ENCODE measurements around the gene PITPNM1. TPM values are rescaled to one million over a fixed set of nuclear protein-coding genes. Genes with fewer than 3 reads are reported as not detected.
"Not testable (repeated sequence)": the region's sequence is repeated elsewhere in the genome, so short reads cannot be mapped to it uniquely, and the experiment has no call there.

PITPNM1 gene
- total RNA-seq, 2 experiments from 2014 or later, result 139 to 143 TPM

DNA sequence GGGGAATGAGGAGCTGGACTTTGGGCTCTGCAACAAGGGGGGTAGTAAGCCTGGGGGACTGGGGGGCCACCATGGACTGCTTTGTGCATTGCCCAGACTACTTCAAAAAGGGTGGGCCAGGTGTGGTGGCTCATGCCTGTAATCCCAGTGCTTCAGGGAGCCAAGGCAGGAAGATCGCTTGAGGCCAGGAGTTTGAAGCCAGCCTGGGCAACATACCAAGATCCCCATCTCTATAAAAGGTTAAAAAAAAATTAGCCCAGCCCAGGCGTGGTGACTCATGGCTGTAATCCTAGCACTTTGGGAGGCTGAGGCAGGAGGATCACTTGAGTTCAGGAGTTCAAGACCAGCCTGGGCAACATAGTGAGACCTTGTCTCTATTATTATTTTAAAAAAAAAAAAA lies 39.6 kb downstream of the PITPNM1 start:
- intact Hi-C loops (cut with micrococcal nuclease), result loop anchor here (2.0 to 5.0 kb wide), 2 partner anchors 19 to 38 kb away; partner anchors contain the start of gene RPS6KB2
- Mint-ChIP-seq H3K4me3 (peak overlapping the region; percentile 89), H3K27ac (peak overlapping the region; percentile 93), H3K4me1 (ENCODE audit: low read depth) (peaks cover 32% of the 10 kb centered on the region)
- not testable (repeated sequence) for DNase-seq, H3K36me3 Mint-ChIP-seq, H3K9me3 Mint-ChIP-seq, H3K27me3 Mint-ChIP-seq
- ChIA-PET POLR2A (interaction anchor here (0.5 to 2.0 kb wide), 9 partner anchors 10 to 113 kb away, joined by 3 to 10 read pairs (median 3); partner anchors contain the start of genes PITPNM1, POLD4, PTPRCAP and RPS6KB2), CTCF (interaction anchor here (0.6 to 1.3 kb wide), 5 partner anchors 21 to 148 kb away, joined by 3 to 5 read pairs (median 3); partner anchors contain the start of gene PTPRCAP)

DNA sequence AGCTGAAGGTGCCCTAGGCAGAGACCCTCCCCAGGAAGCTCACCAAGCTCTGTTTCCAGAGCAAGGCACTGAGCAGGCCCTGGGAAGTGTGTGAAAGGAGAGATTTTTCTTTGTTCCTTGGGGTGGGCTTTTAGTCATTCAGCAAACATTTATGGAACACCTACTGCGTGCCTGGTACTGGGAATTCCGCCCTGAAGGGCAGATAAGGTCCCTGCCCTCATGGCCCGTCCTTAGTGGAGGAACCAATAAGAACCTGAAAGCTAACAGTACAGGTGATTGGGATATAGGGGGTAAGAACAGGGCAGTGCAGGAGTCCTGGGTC lies 40.0 kb downstream of the PITPNM1 start:
- Mint-ChIP-seq H3K27ac (peak overlapping the region; percentile 93), H3K4me3 (peak overlapping the region; percentile 89), H3K4me1 (ENCODE audit: low read depth) (peaks cover 32% of the 10 kb centered on the region), H3K27me3 (no peaks in the 10 kb centered on the region), H3K36me3 (peaks cover 5% of the 10 kb centered on the region), H3K9me3 (no peaks in the 10 kb centered on the region)
- CTCF ChIA-PET, result interaction anchor here (0.6 to 1.3 kb wide), 5 partner anchors 20 to 148 kb away, joined by 3 to 5 read pairs (median 3); partner anchors contain the start of gene PTPRCAP
- POLR2A ChIA-PET, result interaction anchor here (0.9 to 2.0 kb wide), 7 partner anchors 13 to 113 kb away, joined by 3 to 10 read pairs (median 3); partner anchors contain the start of genes PITPNM1, POLD4, PTPRCAP and RPS6KB2
- intact Hi-C loops (cut with micrococcal nuclease), result loop anchor here (2.0 to 5.0 kb wide), 2 partner anchors 18 to 38 kb away; partner anchors contain the start of gene RPS6KB2
- DNase-seq, result no peak

GRCh38 chr11:67464411-67465188 lies 40.6 kb downstream of the PITPNM1 start:
- ChIA-PET CTCF (interaction anchor here (0.9 to 1.3 kb wide), 3 partner anchors 27 to 62 kb away, joined by 3 read pairs; partner anchors contain the start of gene PTPRCAP), POLR2A (interaction anchor here (0.5 to 2.0 kb wide), 8 partner anchors 10 to 112 kb away, joined by 3 to 10 read pairs (median 3); partner anchors contain the start of genes PITPNM1, POLD4, PTPRCAP and RPS6KB2)
- peak; percentile 96 for DNase-seq
- intact Hi-C loops (cut with micrococcal nuclease), result loop anchor here (1.0 to 5.0 kb wide), 4 partner anchors 18 to 44 kb away; partner anchors contain the start of genes CDK2AP2 and RPS6KB2
- H3K27me3 Mint-ChIP-seq, result no peaks in the 10 kb centered on the region
- H3K4me3 Mint-ChIP-seq, result peak overlapping the region; percentile 89
- peaks cover 34% of the 10 kb centered on the region for H3K4me1 Mint-ChIP-seq (ENCODE audit: low read depth)
- H3K36me3 Mint-ChIP-seq, result peaks cover 5% of the 10 kb centered on the region
- no peaks in the 10 kb centered on the region for H3K9me3 Mint-ChIP-seq
- H3K27ac Mint-ChIP-seq, result peak overlapping the region; percentile 93

DNA sequence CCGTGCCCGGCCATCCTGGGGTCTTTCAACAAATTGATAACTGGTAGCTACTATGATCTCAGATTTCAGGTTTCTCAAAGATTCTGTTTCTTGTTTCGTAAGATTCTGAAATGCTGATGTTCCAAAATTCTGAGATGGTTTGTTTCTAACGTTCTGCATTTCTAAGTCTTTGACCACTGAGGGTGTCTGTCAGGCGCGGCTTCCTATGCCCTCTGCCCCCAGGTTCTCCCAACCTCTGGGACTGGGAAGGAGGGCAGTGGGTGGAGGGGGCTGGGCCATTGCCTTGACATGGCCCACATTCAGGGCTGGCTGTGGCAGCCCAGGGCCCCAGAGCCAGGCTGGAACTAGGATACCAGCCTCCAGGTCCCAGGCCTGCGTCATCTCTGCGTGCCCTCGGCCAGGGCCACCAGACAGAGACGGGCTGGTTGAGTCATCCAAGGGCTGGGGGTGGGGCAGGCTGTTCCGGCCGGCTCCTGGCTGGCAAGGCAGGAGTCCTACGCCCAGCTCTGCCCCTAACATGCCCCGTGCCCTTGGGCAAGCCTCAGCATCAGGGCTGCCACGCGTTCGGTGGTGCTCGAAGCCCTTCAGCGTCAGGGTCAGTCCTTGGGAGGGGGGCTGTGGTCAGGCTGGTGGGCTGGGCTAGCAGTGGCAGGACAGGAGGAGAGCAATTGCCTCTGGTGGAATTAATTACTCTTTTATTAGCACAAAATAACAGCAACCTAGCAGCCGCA lies 41.3 kb downstream of the PITPNM1 start:
- POLR2A ChIA-PET, result no interaction called here
- intact Hi-C loops (cut with micrococcal nuclease), result loop anchor here (1.0 to 2.0 kb wide), 3 partner anchors 17 to 44 kb away; partner anchors contain the start of gene CDK2AP2
- H3K27ac Mint-ChIP-seq, result peak overlapping the region; percentile 93
- CTCF ChIA-PET, result no interaction called here
- H3K36me3 Mint-ChIP-seq, result peaks cover 5% of the 10 kb centered on the region
- H3K9me3 Mint-ChIP-seq, result no peaks in the 10 kb centered on the region
- H3K4me3 Mint-ChIP-seq, result peak overlapping the region; percentile 48
- H3K4me1 Mint-ChIP-seq (ENCODE audit: low read depth), result peaks cover 30% of the 10 kb centered on the region
- no peaks in the 10 kb centered on the region for H3K27me3 Mint-ChIP-seq
- DNase-seq, result no peak

- CTCF ChIA-PET, result no interaction called here
- intact Hi-C loops (cut with micrococcal nuclease), result no loop called here
- H3K27ac Mint-ChIP-seq, result no peak overlapping the region
- no peaks in the 10 kb centered on the region for H3K27me3 Mint-ChIP-seq
- no peak for DNase-seq
- no peaks in the 10 kb centered on the region for H3K9me3 Mint-ChIP-seq
- peaks cover 27% of the 10 kb centered on the region for H3K4me1 Mint-ChIP-seq (ENCODE audit: low read depth)
- POLR2A ChIA-PET, result no interaction called here
- no peak overlapping the region for H3K4me3 Mint-ChIP-seq
- H3K36me3 Mint-ChIP-seq, result peaks cover 5% of the 10 kb centered on the region
Measured at GRCh38 chr11:67463186-67463585, 42.0 kb downstream of the PITPNM1 start.

DNA sequence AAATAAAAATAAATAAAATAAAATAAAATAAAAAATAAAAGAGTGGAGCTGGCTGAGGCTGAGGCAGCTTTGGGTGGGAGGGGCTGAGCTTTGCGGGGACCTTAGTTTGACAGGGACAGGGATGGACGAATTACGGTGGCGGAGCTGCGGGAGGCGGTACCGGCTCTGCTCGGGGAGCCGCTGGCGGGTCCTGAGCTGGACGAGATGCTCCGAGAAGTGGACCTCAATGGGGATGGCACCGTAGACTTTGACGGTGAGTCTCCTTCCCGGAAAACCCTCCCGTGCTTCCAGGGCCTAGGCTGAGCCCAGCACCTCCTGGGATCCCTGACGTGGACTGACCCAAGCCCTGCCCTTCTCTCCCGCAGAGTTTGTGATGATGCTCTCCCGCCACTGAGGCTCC lies 46.9 kb downstream of the PITPNM1 start:
- Mint-ChIP-seq H3K4me1 (ENCODE audit: low read depth) (peaks cover 3% of the 10 kb centered on the region), H3K27me3 (no peaks in the 10 kb centered on the region), H3K9me3 (no peaks in the 10 kb centered on the region), H3K36me3 (no peaks in the 10 kb centered on the region), H3K27ac (no peak overlapping the region), H3K4me3 (no peak overlapping the region)
- no peak for DNase-seq
- POLR2A ChIA-PET, result interaction anchor here (1.4 kb wide), 1 partner anchor 17 kb away, joined by 3 read pairs; no protein-coding TSS in a partner anchor
- intact Hi-C loops (cut with micrococcal nuclease), result no loop called here
- CTCF ChIA-PET, result interaction anchor here (1.0 kb wide), 1 partner anchor 101 kb away, joined by 3 read pairs; no protein-coding TSS in a partner anchor

GRCh38 chr11:67457453-67457852 lies 47.7 kb downstream of the PITPNM1 start:
- intact Hi-C loops (cut with micrococcal nuclease), result no loop called here
- ChIA-PET POLR2A (interaction anchor here (1.4 kb wide), 2 partner anchors 11 to 18 kb away, joined by 3 to 4 read pairs; no protein-coding TSS in a partner anchor), CTCF (no interaction called here)
- no peak overlapping the region for H3K4me3 Mint-ChIP-seq
- no peaks in the 10 kb centered on the region for H3K9me3 Mint-ChIP-seq
- no peaks in the 10 kb centered on the region for H3K36me3 Mint-ChIP-seq
- no peak overlapping the region for H3K27ac Mint-ChIP-seq
- peaks cover 3% of the 10 kb centered on the region for H3K4me1 Mint-ChIP-seq (ENCODE audit: low read depth)
- no peak for DNase-seq
- no peaks in the 10 kb centered on the region for H3K27me3 Mint-ChIP-seq

DNA sequence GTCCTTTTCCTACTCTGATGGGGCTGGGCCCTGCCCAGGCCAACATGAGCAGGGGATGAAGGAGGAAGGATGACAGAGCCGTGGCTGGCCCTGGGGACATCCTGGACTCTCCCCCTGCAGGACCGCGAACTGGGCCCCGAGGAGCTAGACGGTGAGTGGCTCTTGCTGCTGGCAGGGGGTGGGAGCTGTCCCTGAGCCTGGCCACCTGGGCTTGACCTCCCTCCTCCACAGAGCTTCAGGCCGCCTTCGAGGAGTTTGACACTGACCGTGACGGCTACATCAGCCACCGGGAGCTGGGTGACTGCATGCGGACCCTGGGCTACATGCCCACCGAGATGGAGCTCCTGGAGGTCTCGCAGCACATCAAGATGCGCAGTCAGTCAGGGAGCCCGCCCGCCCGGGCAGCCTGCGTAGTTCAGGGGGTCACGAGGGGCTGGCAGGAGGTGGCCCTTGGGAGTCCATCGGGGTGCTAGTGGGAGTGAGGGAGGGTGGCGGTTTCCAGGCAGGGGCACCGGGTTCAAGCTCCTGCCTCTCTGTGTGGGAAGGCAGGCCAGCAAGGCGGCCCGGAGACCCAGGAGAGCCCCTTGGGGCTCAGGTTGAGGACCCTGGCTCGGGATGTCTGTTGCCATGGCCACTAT lies 49.0 kb downstream of the PITPNM1 start:
- CTCF ChIA-PET, result no interaction called here

GRCh38 chr11:67455054-67455453 lies 50.1 kb downstream of the PITPNM1 start, which contains the start of gene CABP4:
Gene CABP4, plus strand, starts transcription at chr11:67455354. Its CDS starts 70 bp downstream, at chr11:67455424.
- CTCF ChIA-PET, result no interaction called here
- Mint-ChIP-seq H3K9me3 (no peaks in the 10 kb centered on the region), H3K27me3 (no peaks in the 10 kb centered on the region), H3K4me3 (no peak within 1 kb of the TSS), H3K36me3 (no peaks in the 10 kb centered on the region), H3K4me1 (ENCODE audit: low read depth) (peaks cover 5% of the 10 kb centered on the region), H3K27ac (no peak within 1 kb of the TSS)
- POLR2A ChIA-PET, result no interaction called here
- no peak for DNase-seq
- intact Hi-C loops (cut with micrococcal nuclease), result no loop called here

More for the DNA sequence above, 49.0 kb downstream of the PITPNM1 start:
- Mint-ChIP-seq H3K27me3 (no peaks in the 10 kb centered on the region), H3K4me3 (no peak overlapping the region), H3K36me3 (no peaks in the 10 kb centered on the region), H3K9me3 (no peaks in the 10 kb centered on the region), H3K4me1 (ENCODE audit: low read depth) (peaks cover 4% of the 10 kb centered on the region), H3K27ac (no peak overlapping the region)
- intact Hi-C loops (cut with micrococcal nuclease), result no loop called here
- POLR2A ChIA-PET, result interaction anchor here (1.4 kb wide), 1 partner anchor 12 kb away, joined by 4 read pairs; no protein-coding TSS in a partner anchor
- no peak for DNase-seq

DNA sequence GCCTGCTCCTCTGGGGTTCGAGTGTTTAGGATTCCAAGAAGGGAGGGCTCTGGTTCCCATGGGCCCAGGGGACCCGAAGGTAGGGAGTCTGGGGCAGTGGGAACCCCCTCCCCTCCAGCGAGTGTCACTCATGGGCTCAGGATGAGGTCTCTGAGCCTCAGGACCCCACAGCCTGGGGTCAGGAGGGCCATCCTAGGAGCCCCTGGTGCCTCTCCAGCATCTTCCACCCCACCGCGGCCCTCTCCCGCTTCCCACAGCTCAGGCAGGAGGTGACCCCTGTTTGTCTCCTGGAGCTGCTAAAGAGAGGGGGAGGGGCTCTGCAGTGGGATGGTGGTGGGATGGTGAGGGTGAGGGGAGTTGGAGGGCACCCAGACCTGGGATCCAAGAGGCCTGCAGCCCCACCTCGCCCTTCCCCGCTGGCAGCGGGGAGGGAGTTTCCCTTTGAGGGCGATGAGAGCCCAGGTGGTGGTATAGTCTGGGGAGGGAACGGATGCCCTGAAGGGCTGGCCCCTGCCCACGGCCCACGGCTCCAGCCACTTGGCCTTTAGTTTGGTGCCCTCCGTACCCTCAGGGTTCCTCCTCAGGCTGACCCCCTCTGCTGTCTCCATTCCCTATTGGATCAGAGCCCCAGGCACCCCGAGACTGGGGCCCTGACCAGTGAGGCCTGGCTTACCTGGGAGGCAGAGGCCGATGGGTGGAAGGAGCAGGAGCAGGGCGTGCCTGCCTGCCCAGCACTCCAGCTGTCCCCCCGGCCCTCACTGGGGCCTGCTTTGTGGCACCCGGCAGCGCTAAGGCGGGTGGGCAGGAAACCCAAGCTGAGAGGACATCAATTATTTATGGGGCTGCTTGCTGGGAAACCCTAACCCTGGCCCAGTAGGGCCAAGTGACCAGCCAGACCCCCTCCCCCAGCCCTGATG lies 51.1 kb downstream of the PITPNM1 start:
- Mint-ChIP-seq H3K4me3 (no peak overlapping the region), H3K9me3 (no peaks in the 10 kb centered on the region), H3K4me1 (ENCODE audit: low read depth) (peaks cover 8% of the 10 kb centered on the region), H3K36me3 (no peaks in the 10 kb centered on the region), H3K27me3 (no peaks in the 10 kb centered on the region), H3K27ac (no peak overlapping the region)
- intact Hi-C loops (cut with micrococcal nuclease), result no loop called here
- no peak for DNase-seq
- ChIA-PET CTCF (no interaction called here), POLR2A (no interaction called here)
